HUES6 (cell line): ENCODE measurements around the gene C2orf92.
A peak's percentile ranks its signal among the peaks of the same experiment; 100 is the strongest.

ENCODE experiments used
- H3K27ac ChIP-seq: 2 replicates; pipeline ENCODE4 v1.7.0; 2013; ENCODE audit warnings: low read depth, mild to moderate bottlenecking, low read length, inconsistent platforms
- H3K27me3 ChIP-seq: 2 replicates; pipeline ENCODE4 v1.6.1; 2013; ENCODE audit warnings: low read length; ENCODE audit not compliant: control insufficient read depth, insufficient read depth
- H3K36me3 ChIP-seq: 2 replicates; pipeline ENCODE4 v1.6.1; 2013; ENCODE audit warnings: low read length; ENCODE audit not compliant: control insufficient read depth, insufficient read depth
- H3K4me1 ChIP-seq: 2 replicates; pipeline ENCODE4 v1.6.1; 2013; ENCODE audit warnings: low read length; ENCODE audit not compliant: control insufficient read depth, insufficient read depth
- H3K4me3 ChIP-seq: 2 replicates; pipeline ENCODE4 v1.5.1; 2013; ENCODE audit warnings: low read depth, low read length
- H3K9ac ChIP-seq: one replicate; pipeline ENCODE4 v1.6.1; 2013; ENCODE audit warnings: mild to moderate bottlenecking, low read length
- H3K9me3 ChIP-seq: 2 replicates; pipeline ENCODE4 v1.6.1; 2013; ENCODE audit warnings: low read depth, low read length; ENCODE audit not compliant: control insufficient read depth, insufficient read depth

Gene C2orf92

GRCh38 chr2:97715951-97716694, 46.6 kb downstream of the C2orf92 start:
- Histone ChIP-seq H3K4me1 (peaks cover 33% of the 10 kb centered on the region), H3K4me3 (no peak overlapping the region), H3K27ac (no peak overlapping the region), H3K36me3 (no peaks in the 10 kb centered on the region), H3K27me3 (no peaks in the 10 kb centered on the region), H3K9me3 (no peaks in the 10 kb centered on the region), H3K9ac (peak overlapping the region; percentile 69)

DNA sequence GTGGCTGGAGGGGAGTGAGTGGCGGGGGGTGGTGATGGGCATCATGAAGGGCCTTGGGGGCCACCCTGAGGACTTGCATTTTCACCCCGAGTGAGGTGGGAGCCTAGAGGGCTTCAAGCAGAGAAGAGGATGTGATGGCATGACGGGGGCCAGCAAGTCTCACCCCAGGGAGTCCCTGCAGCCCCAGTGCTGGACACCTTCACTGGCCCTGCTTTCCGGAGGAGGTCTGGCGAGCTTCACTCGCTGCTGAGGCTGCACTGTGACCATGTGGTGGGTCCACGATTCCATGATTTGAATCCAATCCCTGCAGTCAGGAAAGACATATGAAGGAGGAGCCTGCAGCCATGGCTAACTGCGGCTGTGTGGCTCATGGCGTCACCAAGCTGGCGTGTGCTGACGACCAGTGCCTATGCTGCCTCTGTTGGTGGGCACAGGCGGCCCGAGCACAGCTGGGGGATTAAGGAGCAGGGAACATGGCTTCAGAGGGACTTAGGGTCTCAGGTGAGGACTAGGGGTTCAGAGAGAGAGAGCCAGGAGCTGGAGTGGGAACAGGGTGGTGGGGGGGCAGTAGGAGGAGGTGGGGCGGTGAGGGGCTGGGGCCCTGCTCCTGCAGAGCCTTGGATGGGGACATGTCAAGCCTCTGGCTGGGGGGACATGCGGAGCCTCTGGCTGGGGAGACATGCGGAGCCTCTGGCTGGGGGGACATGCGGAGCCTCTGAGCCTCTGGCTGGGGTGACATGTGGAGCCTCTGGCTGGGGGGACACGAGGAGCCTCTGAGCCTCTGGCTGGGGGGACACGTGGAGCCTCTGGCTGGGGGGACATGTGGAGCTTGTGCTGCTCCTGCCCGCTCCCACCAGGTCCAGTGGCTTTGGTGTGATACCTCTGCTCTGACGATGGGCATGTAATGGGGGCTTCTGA, 47.4 kb downstream of the C2orf92 start:
- Histone ChIP-seq H3K9ac (no peak overlapping the region), H3K4me1 (peaks cover 30% of the 10 kb centered on the region), H3K27me3 (no peaks in the 10 kb centered on the region), H3K36me3 (no peaks in the 10 kb centered on the region), H3K27ac (no peak overlapping the region), H3K4me3 (no peak overlapping the region), H3K9me3 (no peaks in the 10 kb centered on the region)

GRCh38 chr2:97717613-97717995, 48.1 kb downstream of the C2orf92 start:
- H3K4me1 ChIP-seq: peaks cover 26% of the 10 kb centered on the region
- no peak overlapping the region for H3K9ac ChIP-seq
- no peak overlapping the region for H3K4me3 ChIP-seq
- H3K9me3 ChIP-seq: no peaks in the 10 kb centered on the region
- no peak overlapping the region for H3K27ac ChIP-seq
- H3K36me3 ChIP-seq: no peaks in the 10 kb centered on the region
- no peaks in the 10 kb centered on the region for H3K27me3 ChIP-seq

GRCh38 chr2:97718051-97718882, 48.8 kb downstream of the C2orf92 start:
- no peak overlapping the region for H3K4me3 ChIP-seq
- H3K27ac ChIP-seq: no peak overlapping the region
- no peaks in the 10 kb centered on the region for H3K9me3 ChIP-seq
- H3K27me3 ChIP-seq: no peaks in the 10 kb centered on the region
- H3K36me3 ChIP-seq: no peaks in the 10 kb centered on the region
- H3K4me1 ChIP-seq: peaks cover 20% of the 10 kb centered on the region
- no peak overlapping the region for H3K9ac ChIP-seq

GRCh38 chr2:97718942-97719341, 49.4 kb downstream of the C2orf92 start:
- Histone ChIP-seq H3K36me3 (no peaks in the 10 kb centered on the region), H3K9ac (no peak overlapping the region), H3K9me3 (no peaks in the 10 kb centered on the region), H3K27me3 (no peaks in the 10 kb centered on the region), H3K4me3 (no peak overlapping the region), H3K4me1 (peaks cover 17% of the 10 kb centered on the region), H3K27ac (no peak overlapping the region)

DNA sequence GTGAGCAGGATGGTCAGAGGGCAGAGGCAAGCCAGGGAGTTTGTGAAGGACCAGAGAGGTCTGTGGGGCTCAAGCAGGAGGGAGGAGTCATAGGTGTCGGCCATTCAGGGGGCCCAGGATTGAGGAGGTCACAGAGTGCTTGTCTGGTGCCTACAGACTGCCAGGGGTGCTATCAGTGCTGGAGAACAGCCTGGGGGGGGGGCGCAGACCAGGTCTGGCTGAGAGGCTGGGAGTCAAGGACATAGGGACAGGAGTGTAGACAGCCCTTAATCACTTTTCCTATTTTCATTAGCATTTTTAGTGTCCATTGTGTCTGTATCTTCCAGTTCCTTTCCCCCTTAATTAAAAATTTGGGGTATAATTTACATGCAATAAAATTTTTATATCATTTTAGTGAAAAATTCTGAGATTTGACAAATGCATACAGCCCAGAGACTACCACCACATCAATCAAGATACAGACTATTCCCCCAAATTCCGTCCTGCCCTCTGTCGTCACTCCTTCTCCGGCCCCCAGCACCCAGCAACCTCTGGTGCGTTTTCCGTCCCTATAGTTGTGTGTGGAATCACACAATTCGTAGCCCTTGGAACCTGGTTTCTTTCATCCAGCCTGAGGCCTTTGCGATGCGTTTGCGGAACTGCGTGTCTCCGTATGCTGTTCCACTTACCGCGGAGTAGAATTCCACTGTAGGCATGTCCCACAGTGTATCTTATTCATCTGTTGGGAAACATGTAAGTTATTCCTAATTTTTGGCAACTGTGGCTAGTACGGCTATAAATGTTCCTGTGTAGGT, 50.0 kb downstream of the C2orf92 start:
- Histone ChIP-seq H3K4me3 (no peak overlapping the region), H3K9ac (no peak overlapping the region), H3K36me3 (no peaks in the 10 kb centered on the region), H3K27me3 (no peaks in the 10 kb centered on the region), H3K9me3 (no peaks in the 10 kb centered on the region), H3K4me1 (peaks cover 17% of the 10 kb centered on the region), H3K27ac (no peak overlapping the region)

DNA sequence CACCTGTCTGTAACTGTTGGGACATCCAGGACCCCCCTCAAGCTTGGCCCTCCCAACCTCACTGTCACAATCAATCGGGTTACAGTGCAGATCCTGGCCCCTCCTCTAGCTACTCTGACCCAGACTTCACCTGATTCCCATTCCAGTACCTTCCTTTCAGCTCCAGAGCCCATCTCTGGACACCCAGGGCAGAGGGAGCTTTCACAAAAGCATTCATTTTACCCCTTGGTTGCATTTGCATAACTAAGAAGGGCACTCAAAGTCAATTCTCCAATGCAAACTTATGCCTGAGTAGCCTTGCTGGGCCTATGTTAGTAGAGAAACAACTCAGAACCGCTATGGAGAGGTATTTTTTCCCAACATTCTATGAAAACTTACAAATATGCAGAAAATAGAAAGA, 51.2 kb downstream of the C2orf92 start:
- Histone ChIP-seq H3K4me3 (no peak overlapping the region), H3K27ac (no peak overlapping the region), H3K4me1 (peaks cover 17% of the 10 kb centered on the region), H3K9ac (no peak overlapping the region), H3K9me3 (no peaks in the 10 kb centered on the region), H3K36me3 (no peaks in the 10 kb centered on the region), H3K27me3 (no peaks in the 10 kb centered on the region)

GRCh38 chr2:97722227-97722626, 52.7 kb downstream of the C2orf92 start:
- no peak overlapping the region for H3K9ac ChIP-seq
- H3K27ac ChIP-seq: no peak overlapping the region
- H3K9me3 ChIP-seq: peaks cover 5% of the 10 kb centered on the region; the same call in 1 of the 2 replicates
- no peaks in the 10 kb centered on the region for H3K36me3 ChIP-seq
- no peak overlapping the region for H3K4me3 ChIP-seq
- no peaks in the 10 kb centered on the region for H3K27me3 ChIP-seq
- H3K4me1 ChIP-seq: peaks cover 14% of the 10 kb centered on the region

GRCh38 chr2:97723156-97724072, 53.9 kb downstream of the C2orf92 start:
- no peaks in the 10 kb centered on the region for H3K36me3 ChIP-seq
- no peaks in the 10 kb centered on the region for H3K27me3 ChIP-seq
- peaks cover 5% of the 10 kb centered on the region; the same call in 1 of the 2 replicates for H3K9me3 ChIP-seq
- no peak overlapping the region for H3K9ac ChIP-seq
- peaks cover 14% of the 10 kb centered on the region for H3K4me1 ChIP-seq
- no peak overlapping the region for H3K27ac ChIP-seq
- H3K4me3 ChIP-seq: no peak overlapping the region
